Measurements from ENCODE around the gene CACNA2D2. TPM values are rescaled to one million over a fixed set of nuclear protein-coding genes. Genes with fewer than 3 reads are reported as not detected.
A peak's percentile ranks its signal among the peaks of the same experiment; 100 is the strongest.

CACNA2D2 gene
- total and polyA plus RNA-seq, 2 of the 8 experiments (the other 6 are each of a cell fraction or from before 2014, with no cell fraction given), result 14.1 to 25.0 TPM

DNA sequence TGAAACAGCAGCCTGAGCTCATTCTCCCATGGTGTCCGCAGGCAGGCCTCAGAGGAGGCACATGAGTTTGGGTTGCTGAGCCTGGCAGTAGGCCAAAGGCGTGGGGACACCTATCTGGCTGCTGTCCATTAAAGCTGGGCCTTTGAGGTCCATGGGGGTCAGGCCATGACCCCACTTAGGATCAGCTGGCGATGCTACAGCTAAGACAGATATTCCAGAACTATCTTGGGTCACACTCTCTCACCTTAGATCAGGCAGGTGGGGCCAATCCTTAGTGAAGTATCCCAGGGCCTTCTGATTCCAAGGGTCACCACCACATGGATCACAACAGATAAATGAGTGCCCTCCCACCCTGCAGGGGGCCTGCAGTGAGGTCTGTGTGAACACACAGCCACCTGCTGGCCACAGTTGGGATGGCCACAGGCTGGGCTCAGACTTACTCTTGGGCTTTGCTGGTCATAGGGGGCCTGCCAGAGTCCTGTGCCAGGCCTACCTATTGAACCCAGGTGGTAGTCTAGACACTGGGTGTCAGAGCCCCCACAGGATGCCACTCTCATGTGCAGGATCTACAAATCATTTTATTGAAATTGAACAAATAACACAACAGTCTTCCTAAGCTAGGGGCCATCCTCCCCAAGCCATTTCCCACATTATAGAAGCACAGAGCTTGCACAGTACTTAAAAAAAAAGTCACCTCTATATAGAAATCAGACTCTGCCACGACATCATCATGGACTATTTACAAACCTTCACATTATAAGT lies 178.9 kb downstream of the CACNA2D2 start (continued):
- TF ChIP-seq SP2 (IDR thresholded peaks at IDR 0.05; ENCODE audit: low read length) (no peak), GABPA (IDR thresholded peaks at IDR 0.05; ENCODE audit: borderline replicate concordance, insufficient read depth, low read length) (no peak; the same call in 1 of the 2 replicates), TEAD4 (IDR thresholded peaks at IDR 0.05; ENCODE audit: low read depth, low read length) (no peak), POU5F1 (IDR thresholded peaks at IDR 0.05; ENCODE audit: low read depth, low read length) (no peak), KDM4A (IDR thresholded peaks at IDR 0.05; ENCODE audit: low read depth, low read length, severe bottlenecking) (no peak), MAX (IDR thresholded peaks at IDR 0.05) (0 out of 2 replicates have a peak, but pooled peaks have one; percentile 29), CTBP2 (IDR thresholded peaks at IDR 0.05; ENCODE audit: borderline replicate concordance, insufficient read depth, insufficient read length, low read length) (no peak), POLR2AphosphoS5 (IDR thresholded peaks at IDR 0.05; ENCODE audit: low read depth, low read length) (no peak), KDM5A (IDR thresholded peaks at IDR 0.05; ENCODE audit: low read length) (no peak), ASH2L (IDR thresholded peaks at IDR 0.05; ENCODE audit: low read length) (no peak), CTCF (IDR thresholded peaks at IDR 0.05; ENCODE audit: control extremely low read depth in 1 of 3, insufficient read depth in 1 of 3, low read depth in 1 of 3, low read length in 3 of 3) (peak in 2 of 3 experiments; percentile 96; a peak in 3 of 4 replicates), MAFK (IDR thresholded peaks at IDR 0.05; ENCODE audit: low read depth, low read length) (no peak), GTF2F1 (IDR thresholded peaks at IDR 0.05; ENCODE audit: borderline replicate concordance, low read depth, low read length) (no peak), CBX8 (IDR thresholded peaks at IDR 0.05; ENCODE audit: borderline replicate concordance, low read depth, low read length) (no peak), PHF8 (conservative IDR thresholded peaks at IDR 0.05; ENCODE audit: low read depth, low read length) (no peak), CBX5 (IDR thresholded peaks at IDR 0.05; ENCODE audit: low read depth, low read length) (no peak), EP300 (IDR thresholded peaks at IDR 0.05; ENCODE audit: borderline replicate concordance in 1 of 2, low read depth in 2 of 2, low read length in 2 of 2) (no peak), KDM1A (IDR thresholded peaks at IDR 0.05; ENCODE audit: borderline replicate concordance, low read length) (no peak), BACH1 (IDR thresholded peaks at IDR 0.05; ENCODE audit: low read length) (no peak), TAF7 (optimal IDR thresholded peaks at IDR 0.05; ENCODE audit: borderline replicate concordance, low read depth, low read length) (no peak), SAP30 (IDR thresholded peaks at IDR 0.05; ENCODE audit: insufficient read depth, insufficient replicate concordance, low read length) (no peak)

Measured in H1 (cell line).